H9 (cell line): Measurements from ENCODE around the gene PLCH2. TPM values are rescaled to one million over a fixed set of nuclear protein-coding genes. Genes with fewer than 3 reads are reported as not detected.
A peak's percentile ranks its signal among the peaks of the same experiment; 100 is the strongest.

Experiments
- DNase-seq: peaks from one replicate; pipeline ENCODE4 v3.0.0-alpha.2; 2017
- H2AFZ ChIP-seq: one replicate; pipeline ENCODE4 v1.6.1; 2013; ENCODE audit warnings: mild to moderate bottlenecking, low read length, control low read depth, moderate library complexity
- H2AK5ac ChIP-seq: 2 replicates; pipeline ENCODE4 v1.6.1; 2013; ENCODE audit warnings: low read length, control low read depth, mixed read lengths; ENCODE audit not compliant: insufficient read length
- H2BK120ac ChIP-seq: one replicate; pipeline ENCODE4 v1.6.1; 2013; ENCODE audit warnings: low read depth, mild to moderate bottlenecking, low read length, control low read depth, inconsistent platforms; ENCODE audit not compliant: poor library complexity, severe bottlenecking
- H2BK12ac ChIP-seq: 2 replicates; pipeline ENCODE4 v1.6.1; 2013; ENCODE audit warnings: low read length, control low read depth, mixed read lengths, low read depth; ENCODE audit not compliant: insufficient read length
- H2BK15ac ChIP-seq: 2 replicates; pipeline ENCODE4 v1.6.1; 2013; ENCODE audit warnings: low read depth, low read length, control low read depth
- H2BK20ac ChIP-seq: one replicate; pipeline ENCODE4 v1.6.1; 2013; ENCODE audit warnings: low read depth, mild to moderate bottlenecking, low read length, control low read depth, inconsistent platforms; ENCODE audit not compliant: poor library complexity, severe bottlenecking
- H2BK5ac ChIP-seq: 2 replicates; pipeline ENCODE4 v1.6.1; 2013; ENCODE audit warnings: low read length, control low read depth, mixed read lengths; ENCODE audit not compliant: insufficient read length
- H3K14ac ChIP-seq: 2 replicates; pipeline ENCODE4 v1.6.1; 2013; ENCODE audit warnings: low read length, control low read depth; ENCODE audit not compliant: insufficient read depth
- H3K18ac ChIP-seq: 2 replicates; pipeline ENCODE4 v1.6.1; 2013; ENCODE audit warnings: low read depth, mild to moderate bottlenecking, mixed read lengths, low read length, control low read depth; ENCODE audit not compliant: insufficient read length
- H3K23ac ChIP-seq: 2 replicates; pipeline ENCODE4 v1.6.1; 2013; ENCODE audit warnings: low read length, control low read depth, mixed read lengths, low read depth; ENCODE audit not compliant: insufficient read length
- H3K23me2 ChIP-seq: 2 replicates; pipeline ENCODE4 v1.6.1; 2013; ENCODE audit warnings: low read depth, mild to moderate bottlenecking, mixed read lengths, low read length, control low read depth; ENCODE audit not compliant: insufficient read length, poor library complexity, severe bottlenecking
- H3K27ac ChIP-seq: 2 replicates; pipeline ENCODE4 v1.5.1; 2013; ENCODE audit warnings: low read length, control low read depth, mixed read lengths, low read depth; ENCODE audit not compliant: insufficient read length
- H3K27me3 ChIP-seq: 2 replicates; pipeline ENCODE4 v1.6.1; 2013; ENCODE audit warnings: low read length, control low read depth, inconsistent platforms; ENCODE audit not compliant: insufficient read depth
- H3K4ac ChIP-seq: 2 replicates; pipeline ENCODE4 v1.6.1; 2013; ENCODE audit warnings: low read depth, mild to moderate bottlenecking, control low read depth, inconsistent platforms, low read length, moderate library complexity
- H3K4me1 ChIP-seq: 2 replicates; pipeline ENCODE4 v1.6.1; 2013; ENCODE audit warnings: low read length, control low read depth, inconsistent platforms; ENCODE audit not compliant: insufficient read depth
- H3K4me2 ChIP-seq: 2 replicates; pipeline ENCODE4 v1.6.1; 2013; ENCODE audit warnings: low read length, control low read depth, mixed read lengths; ENCODE audit not compliant: insufficient read length, insufficient read depth
- H3K56ac ChIP-seq: 2 replicates; pipeline ENCODE4 v1.6.1; 2013; ENCODE audit warnings: low read depth, mild to moderate bottlenecking, mixed read lengths, low read length, control low read depth; ENCODE audit not compliant: insufficient read length
- H3K79me1 ChIP-seq: 2 replicates; pipeline ENCODE4 v1.6.1; 2013; ENCODE audit warnings: low read depth, mild to moderate bottlenecking, moderate library complexity, low read length, control low read depth, inconsistent platforms; ENCODE audit not compliant: insufficient read depth, poor library complexity, severe bottlenecking
- H3K79me2 ChIP-seq: 2 replicates; pipeline ENCODE4 v1.6.1; 2013; ENCODE audit warnings: low read length, control low read depth, inconsistent platforms; ENCODE audit not compliant: insufficient read depth
- H3K9ac ChIP-seq: 2 replicates; pipeline ENCODE4 v1.6.1; 2013; ENCODE audit warnings: low read length, control low read depth, mixed read lengths; ENCODE audit not compliant: insufficient read length; ENCODE audit errors: extremely low read depth
- H3K9me3 ChIP-seq: one replicate; pipeline ENCODE4 v1.6.1; 2013; ENCODE audit warnings: low read depth, low read length, inconsistent platforms; ENCODE audit not compliant: control insufficient read depth
- H3T11ph ChIP-seq: one replicate; pipeline ENCODE4 v1.6.1; 2013; ENCODE audit warnings: mild to moderate bottlenecking, low read length, control low read depth, inconsistent platforms
- H4K20me1 ChIP-seq: one replicate; pipeline ENCODE4 v1.6.1; 2013; ENCODE audit not compliant: control insufficient read depth, insufficient read length, insufficient read depth
- H4K5ac ChIP-seq: 2 replicates; pipeline ENCODE4 v1.6.1; 2013; ENCODE audit warnings: low read depth, mild to moderate bottlenecking, mixed read lengths, low read length, control low read depth; ENCODE audit not compliant: insufficient read length
- H4K8ac ChIP-seq: replicated peaks from 2 replicates; pipeline ENCODE4 v1.6.1; 2013; ENCODE audit warnings: low read length, control low read depth, mixed read lengths, low read depth; ENCODE audit not compliant: insufficient read length
- H4K91ac ChIP-seq: 2 replicates; pipeline ENCODE4 v1.6.1; 2013; ENCODE audit warnings: low read depth, mild to moderate bottlenecking, moderate library complexity, mixed read lengths, low read length, control low read depth; ENCODE audit not compliant: insufficient read length
- H3K27ac Mint-ChIP-seq, 3 experiments: 2 replicates in 2 of 3; 3 replicates in 1 of 3; pipeline ENCODE4 v1.8.0; 2020 to 2021; ENCODE audit warnings: mixed read lengths in 3 of 3, mild to moderate bottlenecking in 1 of 3, moderate library complexity in 1 of 3
- H3K27me3 Mint-ChIP-seq: 2 replicates; pipeline ENCODE4 v1.8.0; 2021; ENCODE audit warnings: low read depth, mild to moderate bottlenecking, moderate library complexity, mixed read lengths
- H3K36me3 Mint-ChIP-seq, 3 experiments: 2 replicates in 2 of 3; 3 replicates in 1 of 3; pipeline ENCODE4 v1.8.0; 2020 to 2021; ENCODE audit warnings: low read depth in 3 of 3, mixed read lengths in 3 of 3; ENCODE audit not compliant: insufficient read depth in 1 of 3
- H3K4me1 Mint-ChIP-seq, 2 experiments: 2 replicates each; pipeline ENCODE4 v1.8.0; 2020; ENCODE audit warnings: mixed read lengths in 2 of 2
- H3K4me3 Mint-ChIP-seq, 2 experiments: 2 replicates in 1 of 2; 3 replicates in 1 of 2; pipeline ENCODE4 v1.8.0; 2020 to 2021; ENCODE audit warnings: mild to moderate bottlenecking in 2 of 2, mixed read lengths in 2 of 2, moderate library complexity in 1 of 2
- H3K9me3 Mint-ChIP-seq, 2 experiments: 2 replicates in 1 of 2; 3 replicates in 1 of 2; pipeline ENCODE4 v1.8.0; 2020; ENCODE audit warnings: mild to moderate bottlenecking in 2 of 2, mixed read lengths in 2 of 2, moderate library complexity in 1 of 2
- WGBS: extraction: QIAGEN DNeasy Blood & Tissue Kit; methylation state at CpG from one replicate; pipeline ENCODE4 v1.1.7; 2013; ENCODE audit warnings: missing lambda C conversion rate, low lambda C conversion rate, mixed read lengths; ENCODE audit not compliant: insufficient read length; ENCODE audit errors: extremely low coverage; 5-methylcytosine and 5-hydroxymethylcytosine counted together
- total RNA-seq: library from RNA; stranded (reverse); gene quantifications from 2 replicates; pipeline ENCODE4 v1.2.1, GENCODE V29; 2021
- TF ChIP-seq, protein P1 (sequence below): fragments of 200-600 bp; sonication (generic); conservative IDR thresholded peaks from 3 replicates; pipeline ENCODE4 v1.8.0; 2021; ENCODE audit warnings: antibody characterized with exemption, mild to moderate bottlenecking

The PLCH2 gene
- total RNA-seq, 1 experiment from 2014 or later, result 0.09 TPM

DNA sequence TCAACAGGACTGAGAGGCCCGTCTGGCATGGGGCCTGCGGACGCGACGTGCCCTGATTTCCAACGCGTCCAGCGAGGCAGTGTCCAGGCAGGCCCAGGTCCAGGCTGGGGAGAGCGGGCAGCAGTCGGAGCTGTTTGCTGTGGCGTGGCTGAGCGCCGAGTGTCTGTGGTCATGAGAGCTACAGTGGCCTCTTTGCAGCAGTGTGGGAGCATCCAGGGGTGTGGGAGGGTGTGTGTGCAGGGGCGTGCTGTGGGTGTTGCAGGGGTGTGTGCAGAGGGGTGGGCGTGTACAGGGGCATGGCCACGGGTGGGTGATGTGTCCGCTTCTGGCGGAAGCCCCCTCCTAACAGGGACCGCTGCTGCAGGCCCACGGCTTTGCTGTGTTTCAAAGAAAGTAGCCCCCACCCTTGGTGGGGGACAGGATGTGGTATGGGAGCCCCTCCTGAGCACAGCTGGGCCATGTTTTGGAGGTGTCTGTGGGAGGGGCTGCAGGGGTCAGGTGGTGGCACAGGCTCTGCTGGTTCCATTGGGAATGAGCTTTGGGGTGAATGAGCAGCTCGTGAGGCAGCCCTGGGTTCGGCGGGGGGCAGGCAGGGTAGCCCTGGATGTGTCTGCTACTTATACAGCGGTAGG lies 17.7 kb downstream of the PLCH2 start:
- peak overlapping the region in 1 of 3 experiments; percentile 85; a peak in 2 of 7 replicates for H3K27ac Mint-ChIP-seq
- no peaks in the 10 kb centered on the region for H3K9me3 ChIP-seq
- no peak overlapping the region for H4K91ac ChIP-seq
- peaks cover 4 to 7% of the 10 kb centered on the region in 2 experiments for H3K9me3 Mint-ChIP-seq
- H4K5ac ChIP-seq, result no peak overlapping the region
- H3K27ac ChIP-seq, result no peak overlapping the region
- no peak overlapping the region for H2BK120ac ChIP-seq
- H3K79me2 ChIP-seq, result no peaks in the 10 kb centered on the region
- H3K79me1 ChIP-seq, result no peaks in the 10 kb centered on the region
- no peak overlapping the region for H4K8ac ChIP-seq
- H3K27me3 ChIP-seq, result no peaks in the 10 kb centered on the region
- H3K9ac ChIP-seq, result no peak overlapping the region
- no peak overlapping the region for H3K23ac ChIP-seq
- H3K56ac ChIP-seq, result no peak overlapping the region
- H3K14ac ChIP-seq, result no peak overlapping the region; the same call in 1 of the 2 replicates
- no peak overlapping the region for H3K4me2 ChIP-seq
- no peak overlapping the region for H3T11ph ChIP-seq
- H3K27me3 Mint-ChIP-seq, result peaks cover 33% of the 10 kb centered on the region
- H2BK20ac ChIP-seq, result no peak overlapping the region
- no peak overlapping the region for H2BK12ac ChIP-seq
- no peak overlapping the region for H3K4ac ChIP-seq
- no peaks in the 10 kb centered on the region for H3K23me2 ChIP-seq
- TF ChIP-seq, protein P1, sequence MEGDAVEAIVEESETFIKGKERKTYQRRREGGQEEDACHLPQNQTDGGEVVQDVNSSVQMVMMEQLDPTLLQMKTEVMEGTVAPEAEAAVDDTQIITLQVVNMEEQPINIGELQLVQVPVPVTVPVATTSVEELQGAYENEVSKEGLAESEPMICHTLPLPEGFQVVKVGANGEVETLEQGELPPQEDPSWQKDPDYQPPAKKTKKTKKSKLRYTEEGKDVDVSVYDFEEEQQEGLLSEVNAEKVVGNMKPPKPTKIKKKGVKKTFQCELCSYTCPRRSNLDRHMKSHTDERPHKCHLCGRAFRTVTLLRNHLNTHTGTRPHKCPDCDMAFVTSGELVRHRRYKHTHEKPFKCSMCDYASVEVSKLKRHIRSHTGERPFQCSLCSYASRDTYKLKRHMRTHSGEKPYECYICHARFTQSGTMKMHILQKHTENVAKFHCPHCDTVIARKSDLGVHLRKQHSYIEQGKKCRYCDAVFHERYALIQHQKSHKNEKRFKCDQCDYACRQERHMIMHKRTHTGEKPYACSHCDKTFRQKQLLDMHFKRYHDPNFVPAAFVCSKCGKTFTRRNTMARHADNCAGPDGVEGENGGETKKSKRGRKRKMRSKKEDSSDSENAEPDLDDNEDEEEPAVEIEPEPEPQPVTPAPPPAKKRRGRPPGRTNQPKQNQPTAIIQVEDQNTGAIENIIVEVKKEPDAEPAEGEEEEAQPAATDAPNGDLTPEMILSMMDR, result no peak
- no peaks in the 10 kb centered on the region for H3K4me1 ChIP-seq
- no peak overlapping the region for H2BK15ac ChIP-seq
- DNase-seq, result no peak
- H2AK5ac ChIP-seq, result no peak overlapping the region
- 0 out of 7 replicates have a peak, but pooled peaks cover 0 to 3% (median 0%) of the 10 kb centered on the region in 3 experiments for H3K36me3 Mint-ChIP-seq
- no peaks in the 10 kb centered on the region for H4K20me1 ChIP-seq
- H3K4me1 Mint-ChIP-seq, result 0 out of 4 replicates have a peak, but pooled peaks cover 0 to 3% of the 10 kb centered on the region in 2 experiments
- H2AFZ ChIP-seq, result no peak overlapping the region
- H2BK5ac ChIP-seq, result no peak overlapping the region
- no peak overlapping the region for H3K4me3 Mint-ChIP-seq
- no CpG with 5 or more reads among the region's 24 CpGs for WGBS
- H3K18ac ChIP-seq, result no peak overlapping the region
